HFFc6 (cell line): Measurements from ENCODE around the gene AFP. TPM values are rescaled to one million over a fixed set of nuclear protein-coding genes. Genes with fewer than 3 reads are reported as not detected.

Experiments used
- DNase-seq: peaks from one replicate; pipeline ENCODE4 v3.0.0-alpha.2; 2018
- H3K27ac Mint-ChIP-seq: 2 replicates; pipeline ENCODE4 v1.8.0; 2020; ENCODE audit warnings: mild to moderate bottlenecking, mixed read lengths
- H3K27me3 Mint-ChIP-seq: 2 replicates; pipeline ENCODE4 v1.8.0; 2021; ENCODE audit warnings: mild to moderate bottlenecking, moderate library complexity, mixed read lengths; ENCODE audit not compliant: insufficient read depth
- H3K36me3 Mint-ChIP-seq: 2 replicates; pipeline ENCODE4 v1.8.0; 2021; ENCODE audit warnings: low read depth, mixed read lengths
- H3K4me1 Mint-ChIP-seq: 2 replicates; pipeline ENCODE4 v1.8.0; 2020; ENCODE audit warnings: low read depth, mixed read lengths
- H3K4me3 Mint-ChIP-seq: 2 replicates; pipeline ENCODE4 v1.8.0; 2020; ENCODE audit warnings: mild to moderate bottlenecking, moderate library complexity, mixed read lengths
- H3K9me3 Mint-ChIP-seq: 2 replicates; pipeline ENCODE4 v1.8.0; 2020; ENCODE audit warnings: mild to moderate bottlenecking, mixed read lengths
- CTCF ChIP-seq: fragments of 200-600 bp; sonication (generic); IDR thresholded peaks from 2 replicates; pipeline ENCODE4 v1.5.0; 2021; ENCODE audit warnings: antibody characterized with exemption, mild to moderate bottlenecking
- total RNA-seq, 6 experiments: library from RNA; stranded (reverse); fragmentation: NEBNext Ultra II Directional; extraction: Animal tissue kit (Norgen Biotek cat#: 25700); gene quantifications; 2 replicates in 1 of 6; 3 replicates in 5 of 6; pipeline ENCODE4 v1.2.3, GENCODE V29; 2021

AFP gene
- total RNA-seq, 6 experiments from 2014 or later = 1.6 to 2.9 (median 2.5) TPM

GRCh38 chr4:73468170-73468569, 32.1 kb downstream of the AFP start:
- H3K36me3 Mint-ChIP-seq = no peaks in the 10 kb centered on the region
- H3K4me1 Mint-ChIP-seq = no peaks in the 10 kb centered on the region
- no peak overlapping the region for H3K4me3 Mint-ChIP-seq
- peaks cover 15% of the 10 kb centered on the region for H3K27me3 Mint-ChIP-seq
- no peak for TF ChIP-seq CTCF
- H3K9me3 Mint-ChIP-seq = peaks cover 9% of the 10 kb centered on the region; the same call in 1 of the 2 replicates
- no peak for DNase-seq
- H3K27ac Mint-ChIP-seq = no peak overlapping the region

- Mint-ChIP-seq H3K4me1 (no peaks in the 10 kb centered on the region), H3K36me3 (peaks cover 4% of the 10 kb centered on the region; the same call in 1 of the 2 replicates), H3K27me3 (peaks cover 18% of the 10 kb centered on the region), H3K27ac (no peak overlapping the region), H3K4me3 (no peak overlapping the region), H3K9me3 (peaks cover 16% of the 10 kb centered on the region)
- DNase-seq = no peak
- TF ChIP-seq CTCF = no peak
Observed at GRCh38 chr4:73470728-73471127, 34.7 kb downstream of the AFP start.

- DNase-seq = no peak
- Mint-ChIP-seq H3K9me3 (peaks cover 16% of the 10 kb centered on the region), H3K36me3 (peaks cover 4% of the 10 kb centered on the region; the same call in 1 of the 2 replicates), H3K4me3 (no peak overlapping the region), H3K27me3 (peaks cover 20% of the 10 kb centered on the region), H3K27ac (no peak overlapping the region), H3K4me1 (no peaks in the 10 kb centered on the region)
- TF ChIP-seq CTCF = no peak
Observed at GRCh38 chr4:73477176-73477575, 41.2 kb downstream of the AFP start.

GRCh38 chr4:73479323-73479722, 43.3 kb downstream of the AFP start:
- no peak overlapping the region for H3K4me3 Mint-ChIP-seq
- no peaks in the 10 kb centered on the region for H3K4me1 Mint-ChIP-seq
- H3K36me3 Mint-ChIP-seq = no peaks in the 10 kb centered on the region
- TF ChIP-seq CTCF = no peak
- H3K27me3 Mint-ChIP-seq = peaks cover 17% of the 10 kb centered on the region
- H3K27ac Mint-ChIP-seq = no peak overlapping the region
- no peaks in the 10 kb centered on the region; the same call in none of the 2 replicates for H3K9me3 Mint-ChIP-seq
- no peak for DNase-seq

GRCh38 chr4:73481358-73481757, 45.3 kb downstream of the AFP start, which contains the start of gene AFM:
AFM (plus strand) TSS chr4:73481745; CDS start chr4:73481776, 31 bp downstream.
- H3K27me3 Mint-ChIP-seq = peaks cover 20% of the 10 kb centered on the region
- no peak within 1 kb of the TSS for H3K4me3 Mint-ChIP-seq
- no peak for DNase-seq
- H3K27ac Mint-ChIP-seq = no peak within 1 kb of the TSS
- H3K9me3 Mint-ChIP-seq = no peaks in the 10 kb centered on the region
- no peaks in the 10 kb centered on the region for H3K4me1 Mint-ChIP-seq
- TF ChIP-seq CTCF = no peak
- no peaks in the 10 kb centered on the region for H3K36me3 Mint-ChIP-seq

- Mint-ChIP-seq H3K9me3 (no peaks in the 10 kb centered on the region), H3K27me3 (peaks cover 20% of the 10 kb centered on the region), H3K4me1 (no peaks in the 10 kb centered on the region), H3K27ac (no peak overlapping the region), H3K4me3 (no peak overlapping the region), H3K36me3 (no peaks in the 10 kb centered on the region)
- DNase-seq = no peak
- no peak for TF ChIP-seq CTCF
Observed at GRCh38 chr4:73485085-73485484, 49.1 kb downstream of the AFP start.
